GM23338 (cell line): ENCODE measurements around the gene NID1. TPM values are rescaled to one million over a fixed set of nuclear protein-coding genes. Genes with fewer than 3 reads are reported as not detected.

Source experiments
- ATAC-seq: fragments of 200-7000 bp; cut with Tn5 transposase; 3 replicates; pipeline ENCODE4 v1.9.1; 2020
- DNase-seq: peaks from one replicate; pipeline ENCODE4 v3.0.0-alpha.2; 2015; ENCODE audit warnings: low spot score
- H2AFZ ChIP-seq: fragments of 200-600 bp; sonication (generic); 2 replicates; pipeline ENCODE4 v1.8.0; 2016; ENCODE audit warnings: antibody characterized with exemption, mild to moderate bottlenecking, moderate library complexity
- H3F3A ChIP-seq: fragments of 200-600 bp; sonication (generic); replicated peaks from 2 replicates; pipeline ENCODE4 v1.8.0; 2017; ENCODE audit warnings: antibody characterized with exemption, mixed run types, low read depth
- H3K27ac ChIP-seq: fragments of 200-600 bp; sonication (generic); 2 replicates; pipeline ENCODE4 v1.6.1; 2016; ENCODE audit warnings: low read depth
- H3K27me3 ChIP-seq: fragments of 200-600 bp; sonication (generic); 2 replicates; pipeline ENCODE4 v1.8.0; 2016; ENCODE audit warnings: mild to moderate bottlenecking, mixed run types, moderate library complexity; ENCODE audit not compliant: insufficient read depth
- H3K36me3 ChIP-seq: fragments of 200-600 bp; sonication (generic); 2 replicates; pipeline ENCODE4 v1.8.0; 2016; ENCODE audit warnings: mild to moderate bottlenecking; ENCODE audit not compliant: insufficient read depth
- H3K4me1 ChIP-seq: fragments of 200-600 bp; sonication (generic); 2 replicates; pipeline ENCODE4 v1.8.0; 2016; ENCODE audit warnings: mild to moderate bottlenecking, moderate library complexity; ENCODE audit not compliant: insufficient read depth
- H3K4me2 ChIP-seq: fragments of 200-600 bp; sonication (generic); 2 replicates; pipeline ENCODE4 v1.7.1; 2017; ENCODE audit warnings: mixed run types
- H3K4me3 ChIP-seq: fragments of 200-600 bp; sonication (generic); 2 replicates; pipeline ENCODE4 v1.6.1; 2016; ENCODE audit warnings: mixed run types
- H3K79me2 ChIP-seq: fragments of 200-600 bp; sonication (generic); replicated peaks from 2 replicates; pipeline ENCODE4 v1.8.0; 2017; ENCODE audit warnings: mild to moderate bottlenecking; ENCODE audit not compliant: insufficient read depth
- H3K9me2 ChIP-seq: fragments of 200-600 bp; sonication (generic); 2 replicates; pipeline ENCODE4 v1.8.0; 2017; ENCODE audit not compliant: insufficient read depth
- H4K20me1 ChIP-seq: fragments of 200-600 bp; sonication (generic); replicated peaks from 2 replicates; pipeline ENCODE4 v1.8.0; 2017; ENCODE audit warnings: mild to moderate bottlenecking; ENCODE audit not compliant: insufficient read depth
- H3K27ac Mint-ChIP-seq: 2 replicates; pipeline ENCODE4 v1.8.0; 2020; ENCODE audit warnings: inconsistent platforms, mild to moderate bottlenecking, moderate library complexity, mixed read lengths
- H3K27me3 Mint-ChIP-seq: 3 replicates; pipeline ENCODE4 v1.8.0; 2022; ENCODE audit warnings: low read depth, mild to moderate bottlenecking, moderate library complexity, mixed read lengths, inconsistent platforms; ENCODE audit not compliant: insufficient read depth, poor library complexity
- H3K36me3 Mint-ChIP-seq: 3 replicates; pipeline ENCODE4 v1.8.0; 2021; ENCODE audit warnings: low read depth, mild to moderate bottlenecking, inconsistent platforms, moderate library complexity, mixed read lengths
- H3K4me1 Mint-ChIP-seq: 3 replicates; pipeline ENCODE4 v1.8.0; 2020; ENCODE audit warnings: mild to moderate bottlenecking, inconsistent platforms, mixed read lengths
- H3K4me3 Mint-ChIP-seq: 3 replicates; pipeline ENCODE4 v1.8.0; 2021; ENCODE audit warnings: moderate library complexity, mild to moderate bottlenecking, inconsistent platforms, mixed read lengths
- H3K9me3 Mint-ChIP-seq: 3 replicates; pipeline ENCODE4 v1.8.0; 2020; ENCODE audit warnings: moderate library complexity, mild to moderate bottlenecking, inconsistent platforms, mixed read lengths
- EZH2phosphoT487 ChIP-seq: fragments of 200-600 bp; sonication (generic); IDR thresholded peaks from one replicate; pipeline ENCODE4 v1.8.1; 2018; ENCODE audit warnings: antibody characterized with exemption; ENCODE audit not compliant: unreplicated experiment
- polyA plus RNA-seq: library from polyadenylated mRNA; unstranded; fragments of >200 nt; fragmentation: Nextera tagmentation; extraction: Ambion mirVana; gene quantifications from 2 replicates; pipeline ENCODE4 v1.2.1, GENCODE V29; 2016
- total RNA-seq: library from RNA; depleted of rRNA; stranded (reverse); fragments of >200 nt; shearing (Covaris generic); gene quantifications from 2 replicates; pipeline ENCODE4 v1.2.3, GENCODE V29; 2014
- TF ChIP-seq, protein P1 (sequence below): IDR thresholded peaks from 2 replicates; pipeline ENCODE4 v1.6.1; 2016; ENCODE audit warnings: antibody characterized with exemption
- TF ChIP-seq, protein P2 (sequence below): fragments of 250-450 bp; sonication (Bioruptor Pico); IDR thresholded peaks from 2 replicates; pipeline ENCODE4 v1.5.0; 2020; ENCODE audit warnings: mild to moderate bottlenecking, moderate library complexity

NID1 gene
- total and polyA plus RNA-seq, 2 experiments from 2014 or later: 7.1 to 32.5 TPM

DNA sequence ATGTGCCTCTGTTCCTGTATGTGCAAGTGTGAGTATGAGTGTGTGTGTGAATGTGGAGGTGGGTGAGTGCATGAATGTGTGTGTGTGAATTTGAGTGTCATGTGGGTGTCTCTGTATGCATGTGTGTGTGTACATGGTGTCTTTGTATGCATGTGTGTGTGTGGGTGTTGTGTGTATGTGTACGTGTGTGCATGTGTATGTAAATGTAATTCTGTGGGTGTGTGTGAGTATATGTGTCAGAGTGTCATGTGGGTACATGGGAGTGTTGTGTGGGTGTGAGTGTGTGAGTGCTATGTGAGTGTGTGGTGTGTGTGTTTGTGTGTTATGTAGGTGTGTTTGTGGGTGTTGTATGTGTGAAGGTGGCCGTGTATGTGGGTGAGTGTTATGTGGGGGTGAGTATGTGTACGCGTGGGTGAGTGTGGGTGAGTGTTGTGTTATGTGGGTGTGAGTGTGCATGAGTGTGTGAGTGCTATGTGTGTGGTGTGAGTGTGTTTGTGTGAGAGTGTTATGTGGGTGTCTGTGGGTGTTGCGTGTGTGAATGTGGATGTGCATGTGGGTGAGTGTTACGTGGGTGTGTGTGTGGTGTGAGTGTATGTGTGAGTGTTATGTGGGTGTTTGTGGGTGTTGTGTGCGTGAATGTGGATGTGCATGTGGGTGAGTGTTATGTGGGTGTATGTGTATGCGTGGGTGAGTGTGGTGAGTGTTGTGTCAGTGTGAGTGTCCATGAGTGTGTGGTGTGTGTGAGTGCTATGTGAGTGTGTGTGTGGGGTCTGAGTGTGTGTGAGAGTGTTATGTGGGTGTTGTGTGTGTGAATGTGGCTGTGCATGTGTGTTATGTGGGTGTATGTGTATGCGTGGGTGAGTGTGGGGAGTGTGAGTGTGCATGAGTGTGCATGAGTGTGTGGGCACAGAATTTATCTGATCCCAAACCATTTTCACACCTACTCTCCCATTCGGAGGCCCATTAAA is 36.6 kb upstream of the NID1 start:
- Histone ChIP-seq H3K4me2 (no peak overlapping the region), H3K27ac (no peak overlapping the region), H3F3A (no peaks in the 10 kb centered on the region), H3K27me3 (no peaks in the 10 kb centered on the region), H4K20me1 (no peaks in the 10 kb centered on the region), H3K9me2 (no peaks in the 10 kb centered on the region), H2AFZ (no peak overlapping the region), H3K79me2 (no peaks in the 10 kb centered on the region), H3K4me1 (no peaks in the 10 kb centered on the region), H3K36me3 (no peaks in the 10 kb centered on the region), H3K4me3 (no peak overlapping the region)
- H3K36me3 Mint-ChIP-seq: peaks cover 4% of the 10 kb centered on the region
- ATAC-seq (no peak), DNase-seq (no peak)
- H3K27ac Mint-ChIP-seq: no peak overlapping the region
- TF ChIP-seq, protein P1, sequence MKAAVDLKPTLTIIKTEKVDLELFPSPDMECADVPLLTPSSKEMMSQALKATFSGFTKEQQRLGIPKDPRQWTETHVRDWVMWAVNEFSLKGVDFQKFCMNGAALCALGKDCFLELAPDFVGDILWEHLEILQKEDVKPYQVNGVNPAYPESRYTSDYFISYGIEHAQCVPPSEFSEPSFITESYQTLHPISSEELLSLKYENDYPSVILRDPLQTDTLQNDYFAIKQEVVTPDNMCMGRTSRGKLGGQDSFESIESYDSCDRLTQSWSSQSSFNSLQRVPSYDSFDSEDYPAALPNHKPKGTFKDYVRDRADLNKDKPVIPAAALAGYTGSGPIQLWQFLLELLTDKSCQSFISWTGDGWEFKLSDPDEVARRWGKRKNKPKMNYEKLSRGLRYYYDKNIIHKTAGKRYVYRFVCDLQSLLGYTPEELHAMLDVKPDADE: no peak
- no peak for TF ChIP-seq EZH2phosphoT487
- TF ChIP-seq, protein P2, sequence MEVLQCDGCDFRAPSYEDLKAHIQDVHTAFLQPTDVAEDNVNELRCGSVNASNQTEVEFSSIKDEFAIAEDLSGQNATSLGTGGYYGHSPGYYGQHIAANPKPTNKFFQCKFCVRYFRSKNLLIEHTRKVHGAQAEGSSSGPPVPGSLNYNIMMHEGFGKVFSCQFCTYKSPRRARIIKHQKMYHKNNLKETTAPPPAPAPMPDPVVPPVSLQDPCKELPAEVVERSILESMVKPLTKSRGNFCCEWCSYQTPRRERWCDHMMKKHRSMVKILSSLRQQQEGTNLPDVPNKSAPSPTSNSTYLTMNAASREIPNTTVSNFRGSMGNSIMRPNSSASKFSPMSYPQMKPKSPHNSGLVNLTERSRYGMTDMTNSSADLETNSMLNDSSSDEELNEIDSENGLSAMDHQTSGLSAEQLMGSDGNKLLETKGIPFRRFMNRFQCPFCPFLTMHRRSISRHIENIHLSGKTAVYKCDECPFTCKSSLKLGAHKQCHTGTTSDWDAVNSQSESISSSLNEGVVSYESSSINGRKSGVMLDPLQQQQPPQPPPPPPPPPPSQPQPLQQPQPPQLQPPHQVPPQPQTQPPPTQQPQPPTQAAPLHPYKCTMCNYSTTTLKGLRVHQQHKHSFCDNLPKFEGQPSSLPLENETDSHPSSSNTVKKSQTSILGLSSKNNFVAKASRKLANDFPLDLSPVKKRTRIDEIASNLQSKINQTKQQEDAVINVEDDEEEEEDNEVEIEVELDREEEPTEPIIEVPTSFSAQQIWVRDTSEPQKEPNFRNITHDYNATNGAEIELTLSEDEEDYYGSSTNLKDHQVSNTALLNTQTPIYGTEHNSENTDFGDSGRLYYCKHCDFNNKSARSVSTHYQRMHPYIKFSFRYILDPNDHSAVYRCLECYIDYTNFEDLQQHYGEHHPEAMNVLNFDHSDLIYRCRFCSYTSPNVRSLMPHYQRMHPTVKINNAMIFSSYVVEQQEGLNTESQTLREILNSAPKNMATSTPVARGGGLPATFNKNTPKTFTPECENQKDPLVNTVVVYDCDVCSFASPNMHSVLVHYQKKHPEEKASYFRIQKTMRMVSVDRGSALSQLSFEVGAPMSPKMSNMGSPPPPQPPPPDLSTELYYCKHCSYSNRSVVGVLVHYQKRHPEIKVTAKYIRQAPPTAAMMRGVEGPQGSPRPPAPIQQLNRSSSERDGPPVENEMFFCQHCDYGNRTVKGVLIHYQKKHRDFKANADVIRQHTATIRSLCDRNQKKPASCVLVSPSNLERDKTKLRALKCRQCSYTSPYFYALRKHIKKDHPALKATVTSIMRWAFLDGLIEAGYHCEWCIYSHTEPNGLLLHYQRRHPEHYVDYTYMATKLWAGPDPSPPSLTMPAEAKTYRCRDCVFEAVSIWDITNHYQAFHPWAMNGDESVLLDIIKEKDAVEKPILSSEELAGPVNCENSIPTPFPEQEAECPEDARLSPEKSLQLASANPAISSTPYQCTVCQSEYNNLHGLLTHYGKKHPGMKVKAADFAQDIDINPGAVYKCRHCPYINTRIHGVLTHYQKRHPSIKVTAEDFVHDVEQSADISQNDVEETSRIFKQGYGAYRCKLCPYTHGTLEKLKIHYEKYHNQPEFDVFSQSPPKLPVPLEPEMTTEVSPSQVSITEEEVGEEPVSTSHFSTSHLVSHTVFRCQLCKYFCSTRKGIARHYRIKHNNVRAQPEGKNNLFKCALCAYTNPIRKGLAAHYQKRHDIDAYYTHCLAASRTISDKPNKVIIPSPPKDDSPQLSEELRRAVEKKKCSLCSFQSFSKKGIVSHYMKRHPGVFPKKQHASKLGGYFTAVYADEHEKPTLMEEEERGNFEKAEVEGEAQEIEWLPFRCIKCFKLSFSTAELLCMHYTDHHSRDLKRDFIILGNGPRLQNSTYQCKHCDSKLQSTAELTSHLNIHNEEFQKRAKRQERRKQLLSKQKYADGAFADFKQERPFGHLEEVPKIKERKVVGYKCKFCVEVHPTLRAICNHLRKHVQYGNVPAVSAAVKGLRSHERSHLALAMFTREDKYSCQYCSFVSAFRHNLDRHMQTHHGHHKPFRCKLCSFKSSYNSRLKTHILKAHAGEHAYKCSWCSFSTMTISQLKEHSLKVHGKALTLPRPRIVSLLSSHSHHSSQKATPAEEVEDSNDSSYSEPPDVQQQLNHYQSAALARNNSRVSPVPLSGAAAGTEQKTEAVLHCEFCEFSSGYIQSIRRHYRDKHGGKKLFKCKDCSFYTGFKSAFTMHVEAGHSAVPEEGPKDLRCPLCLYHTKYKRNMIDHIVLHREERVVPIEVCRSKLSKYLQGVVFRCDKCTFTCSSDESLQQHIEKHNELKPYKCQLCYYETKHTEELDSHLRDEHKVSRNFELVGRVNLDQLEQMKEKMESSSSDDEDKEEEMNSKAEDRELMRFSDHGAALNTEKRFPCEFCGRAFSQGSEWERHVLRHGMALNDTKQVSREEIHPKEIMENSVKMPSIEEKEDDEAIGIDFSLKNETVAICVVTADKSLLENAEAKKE (CRISPR knock-in tag): no peak
- H3K4me3 Mint-ChIP-seq: no peak overlapping the region
- peaks cover 9% of the 10 kb centered on the region for H3K4me1 Mint-ChIP-seq
- H3K9me3 Mint-ChIP-seq: peaks cover 6% of the 10 kb centered on the region
- H3K27me3 Mint-ChIP-seq: peaks cover 15% of the 10 kb centered on the region
